Common myeloid progenitor, CD34-positive (primary cell): ENCODE measurements around the gene EARS2.

Source experiments
- CTCF ChIA-PET: fragments of 350-600 bp; sonication (Branson Sonifier 250); formaldehyde crosslinking; loops from one replicate; lab custom pipeline; 2021; ENCODE audit warnings: antibody characterized with exemption; lab: Charles Lee
- POLR2A ChIA-PET: fragments of 350-600 bp; sonication (Branson Sonifier 250); formaldehyde crosslinking; loops from one replicate; lab custom pipeline; 2021; ENCODE audit warnings: antibody characterized with exemption; lab: Charles Lee
- DNase-seq, 3 donors: peaks; one replicate each; pipeline versions ENCODE4 v3.0.0 to v3.0.0-alpha.2; 2013
- H3K27ac ChIP-seq, 2 experiments: 1 replicate in 1 of 2; 2 replicates in 1 of 2; pipeline ENCODE4 v1.7.0; 2013; ENCODE audit warnings: inconsistent platforms in 2 of 2, low read length in 2 of 2, mild to moderate bottlenecking in 2 of 2, low read depth in 1 of 2, moderate library complexity in 1 of 2; ENCODE audit not compliant: severe bottlenecking in 2 of 2, insufficient read depth in 1 of 2, poor library complexity in 1 of 2
- H3K27me3 ChIP-seq, 5 experiments: replicated peaks in 2 of 5; 1 replicate in 3 of 5; 2 replicates in 2 of 5; pipeline versions ENCODE4 v1.6.1 to v1.7.0; 2013; ENCODE audit warnings: low read length in 4 of 5, mild to moderate bottlenecking in 2 of 5, moderate library complexity in 2 of 5, inconsistent platforms in 1 of 5; ENCODE audit not compliant: insufficient read depth in 5 of 5, control insufficient read depth in 4 of 5
- H3K36me3 ChIP-seq, 4 experiments: 1 replicate in 2 of 4; 2 replicates in 2 of 4; pipeline versions ENCODE4 v1.6.1 to v1.7.0; 2013; ENCODE audit warnings: low read length in 3 of 4, control low read depth in 1 of 4, mild to moderate bottlenecking in 1 of 4; ENCODE audit not compliant: control insufficient read depth in 4 of 4, insufficient read depth in 4 of 4
- H3K4me1 ChIP-seq, 4 experiments: 1 replicate in 3 of 4; 2 replicates in 1 of 4; pipeline versions ENCODE4 v1.6.1 to v1.7.1; 2013; ENCODE audit warnings: low read length in 3 of 4, mild to moderate bottlenecking in 3 of 4, control low read depth in 1 of 4, inconsistent platforms in 1 of 4, moderate library complexity in 1 of 4; ENCODE audit not compliant: control insufficient read depth in 4 of 4, insufficient read depth in 4 of 4; ENCODE audit errors: control extremely low read depth in 1 of 4
- H3K4me3 ChIP-seq, 7 experiments: 1 replicate in 4 of 7; 2 replicates in 3 of 7; pipeline versions ENCODE4 v1.5.1 to v1.7.0; 2013; ENCODE audit warnings: mild to moderate bottlenecking in 7 of 7, low read length in 6 of 7, moderate library complexity in 6 of 7, inconsistent platforms in 2 of 7, low read depth in 2 of 7, control low read depth in 1 of 7; ENCODE audit not compliant: insufficient read depth in 4 of 7, control insufficient read depth in 1 of 7; ENCODE audit errors: extremely low read depth in 1 of 7
- H3K9me3 ChIP-seq, 5 experiments: 1 replicate in 4 of 5; 2 replicates in 1 of 5; pipeline versions ENCODE4 v1.6.1 to v1.7.1; 2013; ENCODE audit warnings: low read length in 4 of 5, mild to moderate bottlenecking in 2 of 5, inconsistent platforms in 1 of 5, low read depth in 1 of 5, moderate library complexity in 1 of 5; ENCODE audit not compliant: control insufficient read depth in 4 of 5, insufficient read depth in 2 of 5; ENCODE audit errors: control extremely low read depth in 1 of 5
- WGBS: methylation state at CpG from one replicate; pipeline ENCODE4 v1.1.5; 2013; ENCODE audit not compliant: insufficient coverage; 5-methylcytosine and 5-hydroxymethylcytosine counted together

EARS2 gene

DNA sequence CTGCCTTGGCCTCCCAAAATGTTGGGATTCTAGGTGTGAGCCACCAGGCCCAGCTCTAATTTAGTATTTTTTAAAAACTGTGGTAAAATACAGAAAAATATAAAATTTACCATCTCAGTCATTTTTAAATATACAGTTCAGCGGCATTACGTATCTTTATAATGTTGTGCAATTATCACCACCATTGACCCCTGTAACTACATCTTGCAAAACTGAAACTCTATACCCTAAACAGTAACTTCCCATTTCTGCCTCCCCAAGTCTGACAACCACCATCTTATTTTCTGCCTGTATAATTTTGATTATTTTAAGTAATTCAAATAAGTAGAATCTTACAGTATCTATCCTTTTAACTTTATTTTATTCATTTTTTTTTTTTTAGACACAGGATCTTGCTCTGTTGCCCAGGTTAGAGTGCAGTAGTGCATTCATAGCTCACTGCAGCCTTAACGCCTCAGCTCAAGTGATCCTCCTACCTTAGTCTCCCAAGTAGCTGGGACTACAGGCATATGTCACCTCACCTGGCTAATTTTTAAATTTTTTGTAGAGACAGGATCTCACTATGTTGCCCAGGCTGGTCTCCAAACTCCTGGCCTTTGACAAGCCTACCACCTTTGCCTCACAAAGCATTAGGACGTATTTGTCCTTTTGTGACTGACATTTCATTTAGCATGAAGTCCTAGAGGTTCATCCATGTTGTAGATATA lies 36.0 kb downstream of the EARS2 start:
- Histone ChIP-seq H3K27me3 (no peaks in the 10 kb centered on the region), H3K4me1 (peaks cover 4 to 29% (median 5%) of the 10 kb centered on the region in 4 experiments), H3K36me3 (peaks cover 22 to 44% (median 30%) of the 10 kb centered on the region in 4 experiments), H3K4me3 (no peak overlapping the region), H3K27ac (no peak overlapping the region), H3K9me3 (no peaks in the 10 kb centered on the region)
- no peak for DNase-seq
- CTCF ChIA-PET: interaction anchor here (1.4 kb wide), 1 partner anchor 33 kb away, joined by 3 read pairs; no protein-coding TSS in a partner anchor
- POLR2A ChIA-PET: no interaction called here
- 100% methylated on average over 3 of the region's 4 CpGs for WGBS

DNA sequence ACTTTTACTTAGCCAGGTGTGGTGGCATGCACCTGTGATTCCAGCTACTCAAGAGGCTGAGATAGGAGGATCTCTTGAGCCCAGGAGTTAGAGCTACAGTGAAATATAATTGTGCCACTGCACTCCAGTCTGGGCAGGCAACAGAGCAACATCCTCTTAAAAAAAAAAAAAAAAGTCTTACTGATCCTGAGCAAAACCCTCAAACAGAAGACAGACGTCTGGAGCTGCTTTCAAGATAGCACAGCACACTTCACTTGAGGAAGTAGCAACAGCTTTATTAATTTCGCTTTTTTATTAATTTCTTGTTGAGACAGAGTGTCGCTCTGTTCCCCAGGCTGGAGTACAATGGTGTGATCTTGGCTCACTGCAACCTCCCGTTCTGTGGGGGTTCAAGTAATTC lies 36.6 kb downstream of the EARS2 start:
- peaks cover 4 to 30% (median 7%) of the 10 kb centered on the region in 4 experiments for H3K4me1 ChIP-seq
- no peaks in the 10 kb centered on the region for H3K27me3 ChIP-seq
- H3K9me3 ChIP-seq: no peaks in the 10 kb centered on the region
- WGBS: 96% methylated on average over 4 of the region's 4 CpGs
- H3K27ac ChIP-seq: no peak overlapping the region
- H3K4me3 ChIP-seq: no peak overlapping the region
- POLR2A ChIA-PET: no interaction called here
- CTCF ChIA-PET: no interaction called here
- peak in 1 of 3 donors; percentile 17 for DNase-seq
- peaks cover 22 to 44% (median 30%) of the 10 kb centered on the region in 4 experiments for H3K36me3 ChIP-seq

DNA sequence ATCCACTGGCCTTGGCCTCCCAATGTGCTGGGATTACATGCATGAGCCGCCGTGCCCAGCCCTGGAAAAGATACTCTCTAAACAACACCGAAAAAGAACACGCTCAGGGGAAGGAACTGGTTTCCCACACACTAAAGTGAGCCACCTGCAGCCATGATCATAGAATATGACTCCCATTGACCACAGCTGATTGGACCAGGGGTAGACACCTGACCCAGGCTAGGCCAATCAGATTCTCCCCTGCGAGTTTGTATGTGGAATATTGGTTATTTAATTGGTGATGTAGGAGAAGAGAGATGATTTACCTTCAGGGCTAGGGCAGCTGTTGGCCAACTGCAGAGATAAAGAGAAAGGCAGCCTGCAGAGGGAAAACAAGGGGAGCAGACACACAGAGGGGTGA lies 37.9 kb downstream of the EARS2 start:
- 88% methylated on average over 1 of the region's 5 CpGs for WGBS
- CTCF ChIA-PET: no interaction called here
- H3K27ac ChIP-seq: no peak overlapping the region
- H3K36me3 ChIP-seq: peaks cover 18 to 33% (median 26%) of the 10 kb centered on the region in 4 experiments
- POLR2A ChIA-PET: no interaction called here
- no peak for DNase-seq
- no peaks in the 10 kb centered on the region for H3K9me3 ChIP-seq
- H3K27me3 ChIP-seq: no peaks in the 10 kb centered on the region
- peaks cover 4 to 37% (median 14%) of the 10 kb centered on the region in 4 experiments for H3K4me1 ChIP-seq
- no peak overlapping the region for H3K4me3 ChIP-seq

DNA sequence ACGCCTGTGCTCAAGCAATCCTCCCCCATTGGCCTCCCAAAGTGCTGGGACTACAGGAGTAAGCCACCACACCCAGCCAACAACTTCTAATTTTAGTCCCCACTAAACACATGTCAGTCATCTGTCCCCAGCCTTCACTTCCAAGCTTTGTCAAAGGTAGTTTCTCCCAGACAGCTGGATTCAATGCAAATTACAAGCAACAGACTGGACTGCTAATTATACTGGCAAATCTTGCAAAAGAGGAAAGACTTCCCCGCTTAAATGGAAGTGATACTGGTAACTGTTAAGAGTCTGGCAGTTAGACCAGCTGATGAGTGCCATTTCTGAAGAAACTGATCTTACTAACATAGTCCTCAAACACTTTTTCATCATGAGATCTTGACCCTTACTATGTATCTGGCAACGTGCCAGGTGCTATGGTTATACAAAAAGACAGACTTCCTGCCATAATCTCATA lies 38.7 kb downstream of the EARS2 start:
- POLR2A ChIA-PET: no interaction called here
- Histone ChIP-seq H3K4me3 (no peak overlapping the region), H3K27me3 (no peaks in the 10 kb centered on the region), H3K4me1 (peaks cover 4 to 37% (median 14%) of the 10 kb centered on the region in 4 experiments), H3K27ac (no peak overlapping the region), H3K36me3 (peaks cover 11 to 25% (median 20%) of the 10 kb centered on the region in 4 experiments), H3K9me3 (no peaks in the 10 kb centered on the region)
- CTCF ChIA-PET: interaction anchor here (0.7 to 1.2 kb wide), 2 partner anchors 13 to 26 kb away, joined by 3 to 4 read pairs; no protein-coding TSS in a partner anchor
- no peak for DNase-seq
- 100% methylated on average over 2 of the region's 3 CpGs for WGBS

DNA sequence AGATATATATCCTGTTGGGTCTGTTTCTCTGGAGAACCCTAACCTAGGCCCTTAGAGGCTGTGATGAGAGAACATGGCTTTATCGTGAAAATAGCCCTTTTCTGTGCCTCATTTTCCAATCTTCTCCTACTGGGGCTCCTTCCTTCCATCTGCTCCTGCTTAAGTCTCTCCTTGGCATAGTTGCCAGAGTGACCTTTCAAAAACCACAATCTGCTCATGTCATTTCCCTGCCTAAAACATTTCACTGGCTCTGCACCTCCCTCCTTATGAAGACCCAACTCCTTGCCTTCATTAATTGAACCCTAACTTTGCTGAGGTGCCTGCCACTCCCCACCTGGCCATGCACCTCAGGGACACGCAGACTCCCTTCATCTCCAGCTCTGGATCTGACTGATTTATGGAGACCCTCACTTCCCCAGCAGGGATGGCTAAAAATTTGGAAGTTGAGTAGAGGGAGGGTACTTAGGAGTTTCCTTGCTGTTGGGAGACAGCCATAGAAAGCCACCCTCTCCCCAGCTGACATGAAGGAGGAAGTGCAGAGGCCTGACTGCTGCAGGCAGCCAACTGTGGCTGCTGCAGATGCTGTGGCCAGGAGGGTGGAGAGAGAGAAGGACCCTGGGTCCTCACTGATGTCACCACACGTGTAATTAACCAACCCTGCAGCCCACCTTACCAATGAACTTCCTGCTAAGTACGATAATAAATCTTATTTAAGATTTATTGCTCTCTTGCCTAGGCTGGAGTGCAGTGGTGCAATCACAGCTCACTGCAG lies 40.6 kb downstream of the EARS2 start:
- CTCF ChIA-PET: interaction anchor here (1.4 kb wide), 1 partner anchor 80 kb away, joined by 3 read pairs; no protein-coding TSS in a partner anchor
- POLR2A ChIA-PET: no interaction called here
- 90% methylated on average over 1 of the region's 4 CpGs for WGBS

DNA sequence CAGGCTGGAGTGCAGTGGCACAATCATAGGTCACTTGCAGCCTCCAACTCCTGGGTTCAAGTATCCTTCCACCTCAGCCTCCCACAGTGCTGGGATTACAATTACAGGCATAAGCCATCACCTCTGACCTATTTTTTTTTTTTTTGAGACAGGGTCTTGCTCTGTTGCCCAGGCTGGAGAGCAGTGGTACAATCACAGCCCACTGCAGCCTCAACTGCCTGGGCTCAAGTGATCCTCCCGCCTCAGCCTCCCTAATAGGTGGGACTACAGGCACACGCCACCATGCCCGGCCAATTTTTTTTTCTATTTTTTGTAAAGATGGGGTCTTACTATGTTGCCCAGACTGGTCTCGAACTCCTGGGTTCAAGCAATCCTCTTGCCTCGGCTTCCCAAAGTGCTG lies 41.3 kb downstream of the EARS2 start:
- POLR2A ChIA-PET: no interaction called here
- H3K4me1 ChIP-seq: peaks cover 4 to 34% (median 14%) of the 10 kb centered on the region in 4 experiments
- WGBS: 93% methylated on average over 5 of the region's 5 CpGs

More for the DNA sequence above, 40.6 kb downstream of the EARS2 start:
- Histone ChIP-seq H3K9me3 (no peaks in the 10 kb centered on the region), H3K27ac (no peak overlapping the region), H3K27me3 (peaks cover 0 to 2% (median 0%) of the 10 kb centered on the region in 5 experiments), H3K36me3 (peaks cover 4 to 9% (median 6%) of the 10 kb centered on the region in 4 experiments), H3K4me1 (peaks cover 4 to 37% (median 14%) of the 10 kb centered on the region in 4 experiments), H3K4me3 (no peak overlapping the region)
- peak; percentile 40 to 89 (median 82) for DNase-seq

More for the DNA sequence above, 41.3 kb downstream of the EARS2 start:
- Histone ChIP-seq H3K4me3 (no peak overlapping the region), H3K27me3 (peaks cover 0 to 2% (median 0%) of the 10 kb centered on the region in 5 experiments), H3K27ac (no peak overlapping the region), H3K9me3 (no peaks in the 10 kb centered on the region), H3K36me3 (peaks cover 2 to 9% (median 6%) of the 10 kb centered on the region in 4 experiments)
- CTCF ChIA-PET: no interaction called here
- DNase-seq: no peak
